Brain microvascular endothelial cell (primary cell): ENCODE results near the gene MTCH1.

Source experiments
- DNase-seq: peaks from one replicate; pipeline ENCODE4 v3.0.0-alpha.2; 2020
- H3K27ac ChIP-seq: fragments of 250-450 bp; sonication (Bioruptor Pico); 2 replicates; pipeline ENCODE4 v1.5.1; 2020; ENCODE audit warnings: mild to moderate bottlenecking, moderate library complexity
- H3K27me3 ChIP-seq: fragments of 250-450 bp; sonication (Bioruptor Pico); replicated peaks from 2 replicates; pipeline ENCODE4 v1.5.1; 2020; ENCODE audit warnings: mild to moderate bottlenecking
- H3K36me3 ChIP-seq: fragments of 250-450 bp; sonication (Bioruptor Pico); replicated peaks from 2 replicates; pipeline ENCODE4 v1.5.1; 2020; ENCODE audit warnings: mild to moderate bottlenecking
- H3K4me3 ChIP-seq: 2 replicates; pipeline ENCODE4 v1.5.1; 2011; ENCODE audit warnings: low read depth, mild to moderate bottlenecking, control low read depth, low read length, moderate library complexity
- in situ Hi-C: cut with HindIII; loops from 2 replicates; pipeline ENCODE4 v1.10.0; 2017; ENCODE audit warnings: low sequenced_read_pairs, low pct_ligation_motif_present
- TF ChIP-seq, protein P1 (sequence below): IDR thresholded peaks from 2 replicates; pipeline ENCODE4 v1.5.1; 2011; ENCODE audit warnings: low read depth, mild to moderate bottlenecking, moderate library complexity, low read length, control low read depth, inconsistent platforms; ENCODE audit errors: missing control alignments

Gene MTCH1

GRCh38 chr6:36976931-36977330 is 9.1 kb downstream of the MTCH1 start:
- no peaks in the 10 kb centered on the region for H3K27me3 ChIP-seq
- H3K27ac ChIP-seq = no peak overlapping the region
- in situ Hi-C loops = no loop called here
- TF ChIP-seq, protein P1, sequence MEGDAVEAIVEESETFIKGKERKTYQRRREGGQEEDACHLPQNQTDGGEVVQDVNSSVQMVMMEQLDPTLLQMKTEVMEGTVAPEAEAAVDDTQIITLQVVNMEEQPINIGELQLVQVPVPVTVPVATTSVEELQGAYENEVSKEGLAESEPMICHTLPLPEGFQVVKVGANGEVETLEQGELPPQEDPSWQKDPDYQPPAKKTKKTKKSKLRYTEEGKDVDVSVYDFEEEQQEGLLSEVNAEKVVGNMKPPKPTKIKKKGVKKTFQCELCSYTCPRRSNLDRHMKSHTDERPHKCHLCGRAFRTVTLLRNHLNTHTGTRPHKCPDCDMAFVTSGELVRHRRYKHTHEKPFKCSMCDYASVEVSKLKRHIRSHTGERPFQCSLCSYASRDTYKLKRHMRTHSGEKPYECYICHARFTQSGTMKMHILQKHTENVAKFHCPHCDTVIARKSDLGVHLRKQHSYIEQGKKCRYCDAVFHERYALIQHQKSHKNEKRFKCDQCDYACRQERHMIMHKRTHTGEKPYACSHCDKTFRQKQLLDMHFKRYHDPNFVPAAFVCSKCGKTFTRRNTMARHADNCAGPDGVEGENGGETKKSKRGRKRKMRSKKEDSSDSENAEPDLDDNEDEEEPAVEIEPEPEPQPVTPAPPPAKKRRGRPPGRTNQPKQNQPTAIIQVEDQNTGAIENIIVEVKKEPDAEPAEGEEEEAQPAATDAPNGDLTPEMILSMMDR = no peak
- peaks cover 75% of the 10 kb centered on the region for H3K36me3 ChIP-seq
- no peak for DNase-seq
- no peak overlapping the region for H3K4me3 ChIP-seq

- Histone ChIP-seq H3K4me3 (no peak overlapping the region), H3K27ac (no peak overlapping the region), H3K27me3 (no peaks in the 10 kb centered on the region), H3K36me3 (peaks cover 79% of the 10 kb centered on the region)
- TF ChIP-seq, protein P1 = no peak
- no peak for DNase-seq
- in situ Hi-C loops = no loop called here
Observed at GRCh38 chr6:36976509-36976908, 9.5 kb downstream of the MTCH1 start.

GRCh38 chr6:36976007-36976264 is 10.1 kb downstream of the MTCH1 start:
- TF ChIP-seq, protein P1 = no peak
- H3K4me3 ChIP-seq = no peak overlapping the region
- in situ Hi-C loops = no loop called here
- peaks cover 83% of the 10 kb centered on the region for H3K36me3 ChIP-seq
- DNase-seq = no peak
- H3K27me3 ChIP-seq = no peaks in the 10 kb centered on the region
- H3K27ac ChIP-seq = no peak overlapping the region

DNA sequence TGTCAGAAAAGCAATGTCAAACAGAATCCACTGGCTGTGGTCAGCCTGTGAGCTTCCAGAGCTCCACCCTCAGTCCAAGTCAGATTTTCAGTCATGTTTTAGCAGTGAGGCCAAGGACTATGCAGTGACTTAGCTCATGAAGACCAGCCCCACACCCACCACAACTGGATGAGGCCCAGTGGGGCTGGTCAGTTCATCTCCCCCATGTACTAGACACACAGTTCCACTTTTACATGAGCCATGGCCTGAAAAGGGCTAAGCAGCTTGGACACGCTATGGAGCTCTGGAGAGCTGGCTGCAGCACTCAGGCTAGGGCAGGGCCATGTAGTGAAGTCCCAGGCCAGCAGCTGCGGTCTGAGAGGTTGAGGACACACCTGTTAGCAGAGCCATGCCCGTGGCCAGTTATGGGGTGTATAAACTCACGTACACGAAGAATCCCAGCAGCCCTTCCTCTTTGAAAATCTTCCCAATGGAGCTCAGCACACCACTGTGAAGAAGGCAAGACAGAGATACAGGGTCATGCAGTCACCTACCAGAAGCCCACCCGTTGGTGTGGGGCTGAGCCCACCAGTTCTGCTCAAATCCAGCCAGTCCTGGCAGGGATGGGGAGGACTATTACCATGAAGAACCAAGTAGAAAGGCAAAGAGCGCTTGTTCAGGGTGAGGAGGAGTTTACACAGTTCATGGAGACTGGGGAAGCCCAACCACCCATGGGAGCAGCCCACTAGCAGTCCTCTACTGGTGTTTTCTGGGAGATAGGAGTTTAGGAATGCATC is 10.6 kb downstream of the MTCH1 start:
- DNase-seq = no peak
- TF ChIP-seq, protein P1 = no peak
- Histone ChIP-seq H3K27me3 (no peaks in the 10 kb centered on the region), H3K27ac (no peak overlapping the region), H3K4me3 (no peak overlapping the region), H3K36me3 (peaks cover 84% of the 10 kb centered on the region)
- in situ Hi-C loops = no loop called here

DNA sequence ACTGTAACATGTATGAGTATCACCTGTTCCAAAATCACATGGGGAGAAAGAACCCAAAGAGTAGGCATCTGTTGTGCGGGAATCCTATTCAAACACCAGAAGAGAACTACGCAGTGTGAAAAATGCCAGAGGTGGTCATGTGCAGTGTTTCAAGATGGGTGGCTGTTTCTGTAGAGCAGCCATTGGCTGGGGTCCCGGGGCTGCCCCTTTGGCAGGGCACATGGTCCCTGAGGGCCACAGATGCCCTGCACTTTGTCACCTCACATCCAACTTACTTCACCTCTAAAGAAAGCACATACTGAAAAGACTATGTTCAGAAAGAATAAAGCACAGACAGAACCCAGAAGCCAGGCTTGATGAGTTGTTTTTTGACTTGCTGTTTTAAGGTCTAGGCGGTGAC is 12.3 kb downstream of the MTCH1 start:
- no peak for DNase-seq
- H3K36me3 ChIP-seq = peaks cover 98% of the 10 kb centered on the region
- no peak overlapping the region for H3K4me3 ChIP-seq
- H3K27ac ChIP-seq = no peak overlapping the region
- TF ChIP-seq, protein P1 = no peak
- no peaks in the 10 kb centered on the region for H3K27me3 ChIP-seq
- in situ Hi-C loops = no loop called here

DNA sequence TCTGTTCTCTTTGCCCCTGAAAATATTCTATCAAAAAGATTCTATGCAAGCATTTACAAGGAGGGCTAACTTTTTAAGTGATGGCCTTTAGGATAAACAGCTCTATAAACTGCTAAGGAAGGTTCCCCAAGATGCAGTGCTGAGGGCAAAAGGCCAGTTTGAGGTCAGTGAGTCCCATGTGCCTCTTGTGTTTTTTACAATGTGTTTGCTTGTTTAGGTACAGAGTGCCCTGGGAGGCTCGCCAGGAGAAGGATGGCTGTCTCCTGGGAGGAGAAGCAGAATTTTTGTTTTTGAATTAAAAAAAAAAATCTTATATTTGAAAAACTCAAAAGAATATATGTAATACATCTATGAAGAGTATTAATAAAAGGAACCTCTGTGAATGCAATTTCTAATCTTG is 12.8 kb downstream of the MTCH1 start:
- no peak for DNase-seq
- Histone ChIP-seq H3K36me3 (peaks cover 100% of the 10 kb centered on the region), H3K27me3 (no peaks in the 10 kb centered on the region), H3K27ac (no peak overlapping the region), H3K4me3 (no peak overlapping the region)
- TF ChIP-seq, protein P1 = no peak
- in situ Hi-C loops = no loop called here
